Midbrain (tissue), 1 donor: ENCODE data around the gene WDR54.
"Not testable (repeated sequence)": the region's sequence is repeated elsewhere in the genome, so short reads cannot be mapped to it uniquely, and the experiment has no call there.

ENCODE experiments used
- DNase-seq: peaks from one replicate; lab custom pipeline; 2025; lab: John Stamatoyannopoulos, UW

The WDR54 gene

DNA sequence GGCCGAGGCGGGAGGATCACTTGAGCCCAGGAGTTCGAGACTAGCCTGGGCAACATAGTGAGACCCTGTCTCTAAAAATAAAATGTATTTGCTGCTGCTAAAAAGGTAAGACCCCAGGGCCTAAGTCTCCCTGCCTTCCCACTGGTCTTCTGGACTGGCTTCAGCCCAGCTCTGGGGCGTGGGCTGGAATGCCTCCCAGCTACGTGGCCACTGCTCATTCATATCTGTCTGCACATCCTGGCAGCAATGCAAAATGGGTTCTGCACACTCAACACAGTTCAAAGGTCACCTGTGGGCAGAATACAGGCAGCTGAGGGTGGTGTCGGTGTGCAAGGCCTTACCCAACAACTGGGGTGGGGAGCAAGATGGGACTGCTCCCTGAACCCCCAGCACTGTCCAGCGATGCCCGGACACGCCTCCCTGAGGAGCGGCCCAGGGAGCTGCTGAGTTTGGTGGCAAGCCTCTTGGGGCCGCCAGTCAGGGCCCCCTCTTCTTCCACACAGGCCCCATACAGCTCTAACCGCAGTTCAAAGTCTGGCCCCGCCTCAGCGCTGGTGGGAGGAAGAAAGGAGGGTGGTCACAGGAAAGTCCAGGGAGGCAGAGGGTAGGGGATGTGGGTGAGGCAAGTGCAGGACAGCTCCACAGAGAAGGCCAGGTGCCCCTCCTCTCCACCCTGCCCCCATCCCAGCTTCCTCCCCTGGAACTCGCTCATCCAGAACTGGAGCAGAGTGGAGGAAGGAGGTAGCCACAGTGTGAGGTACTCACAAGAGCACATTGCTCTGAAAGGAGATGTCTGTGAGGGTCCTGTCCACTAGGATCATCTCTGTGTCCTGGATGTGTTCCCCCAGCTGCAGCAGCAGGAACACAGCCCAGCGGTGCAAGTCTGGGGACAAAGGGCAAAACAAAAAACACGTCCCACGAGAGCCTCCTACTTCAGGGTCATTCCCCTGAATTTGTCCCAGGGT lies 8.2 kb downstream of the WDR54 start:
- DNase-seq: no peak

DNA sequence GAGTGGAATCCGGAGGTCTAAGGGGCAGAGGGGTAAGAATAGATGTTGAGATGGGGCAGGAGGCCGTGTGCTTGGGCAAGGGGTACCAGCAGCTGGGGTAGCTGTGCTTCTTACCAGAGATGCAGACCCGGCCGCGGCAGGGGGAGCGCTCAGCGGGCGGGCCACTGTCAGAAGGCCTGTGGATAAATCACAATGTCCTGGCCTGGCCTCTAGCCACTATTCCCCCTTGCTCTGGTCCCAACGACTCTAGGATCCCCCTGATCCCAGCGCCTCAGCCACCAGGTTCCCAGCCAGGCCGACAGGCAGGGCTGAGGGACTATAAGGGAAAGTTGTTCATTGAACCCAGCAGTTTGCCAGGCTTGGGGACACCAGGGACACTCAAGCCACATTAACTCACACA lies 9.0 kb downstream of the WDR54 start:
- no peak for DNase-seq

- DNase-seq: no peak
These were observed 14.7 kb downstream of the WDR54 start for GRCh38 chr2:74436111-74436805.

DNA sequence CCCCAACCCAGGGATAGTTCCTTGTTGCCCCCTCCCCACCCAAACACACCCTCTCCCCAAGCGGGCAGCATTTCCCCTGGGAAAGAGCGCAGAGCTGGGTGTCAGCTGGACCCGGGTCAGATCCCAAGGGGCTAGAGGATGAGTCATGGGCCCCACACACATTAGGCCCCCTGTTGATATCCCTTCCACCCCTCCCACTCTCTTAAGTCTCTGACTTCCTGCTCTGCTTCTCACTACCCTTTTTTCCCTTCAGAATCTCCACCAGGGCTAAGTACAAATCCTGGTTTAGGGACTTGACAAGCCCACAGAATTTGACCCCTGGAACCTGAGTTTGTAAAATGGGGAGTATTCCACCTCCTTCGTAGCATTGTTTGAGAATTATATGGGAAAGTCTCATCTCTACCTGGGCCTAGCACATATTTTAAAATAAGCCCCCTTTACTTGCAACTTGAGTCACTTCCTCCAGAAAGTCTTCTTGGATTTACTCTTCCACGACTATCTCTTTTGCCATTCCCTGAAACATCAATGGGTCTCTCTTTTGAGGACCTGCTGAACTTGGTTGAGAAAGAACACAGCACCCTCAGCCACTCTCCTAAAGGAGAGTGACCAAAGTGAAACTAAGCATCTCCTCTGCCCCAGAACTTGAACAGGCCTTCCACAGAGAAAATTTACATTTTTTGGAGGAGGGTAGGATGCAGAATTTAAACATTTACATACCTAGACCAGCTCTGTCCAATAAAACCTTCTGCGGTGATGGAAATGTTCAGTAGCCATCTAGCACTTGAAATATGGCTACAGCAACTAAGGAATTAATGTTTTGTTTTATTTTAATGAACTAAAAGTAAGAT lies 15.5 kb downstream of the WDR54 start:
- no peak for DNase-seq

DNA sequence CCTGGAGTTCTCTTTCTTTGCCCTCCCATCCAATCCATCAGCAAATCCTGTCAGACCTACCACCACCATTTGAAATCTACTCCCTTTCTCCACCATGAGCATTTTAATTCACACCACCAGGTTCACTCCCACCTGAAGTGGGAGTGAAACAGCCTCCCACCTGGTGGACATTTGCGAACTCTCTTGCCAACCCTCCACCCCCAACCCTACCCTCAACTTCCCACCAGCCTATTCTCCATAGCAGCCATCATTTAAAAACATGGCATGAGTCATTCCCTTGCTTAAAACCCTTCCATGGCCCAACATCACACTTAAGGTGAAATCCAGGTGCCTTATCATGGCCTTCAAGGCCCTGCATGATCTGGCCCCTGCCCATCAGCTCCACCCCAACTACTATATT lies 16.7 kb downstream of the WDR54 start:
- no peak for DNase-seq

DNA sequence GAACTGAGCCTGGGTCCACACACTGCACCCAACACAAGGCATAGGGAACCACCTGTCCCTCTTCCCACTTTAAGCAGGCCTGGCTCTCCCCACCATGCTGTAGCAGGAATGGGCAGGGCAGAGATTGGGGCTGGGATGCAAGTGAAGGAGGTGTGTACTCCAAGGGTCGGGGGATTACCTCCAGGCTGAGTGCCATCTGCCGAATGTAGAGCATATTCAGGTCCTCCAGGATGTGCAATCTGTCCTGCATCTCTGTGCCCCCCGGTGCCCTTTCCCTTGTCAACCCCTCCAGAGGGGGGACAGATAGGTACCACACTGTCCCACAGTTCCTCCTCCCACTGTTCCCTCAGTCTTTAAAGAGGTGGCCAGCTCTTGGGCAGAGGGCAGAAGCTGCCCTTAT lies 17.8 kb downstream of the WDR54 start:
- DNase-seq: peak; percentile 60

DNA sequence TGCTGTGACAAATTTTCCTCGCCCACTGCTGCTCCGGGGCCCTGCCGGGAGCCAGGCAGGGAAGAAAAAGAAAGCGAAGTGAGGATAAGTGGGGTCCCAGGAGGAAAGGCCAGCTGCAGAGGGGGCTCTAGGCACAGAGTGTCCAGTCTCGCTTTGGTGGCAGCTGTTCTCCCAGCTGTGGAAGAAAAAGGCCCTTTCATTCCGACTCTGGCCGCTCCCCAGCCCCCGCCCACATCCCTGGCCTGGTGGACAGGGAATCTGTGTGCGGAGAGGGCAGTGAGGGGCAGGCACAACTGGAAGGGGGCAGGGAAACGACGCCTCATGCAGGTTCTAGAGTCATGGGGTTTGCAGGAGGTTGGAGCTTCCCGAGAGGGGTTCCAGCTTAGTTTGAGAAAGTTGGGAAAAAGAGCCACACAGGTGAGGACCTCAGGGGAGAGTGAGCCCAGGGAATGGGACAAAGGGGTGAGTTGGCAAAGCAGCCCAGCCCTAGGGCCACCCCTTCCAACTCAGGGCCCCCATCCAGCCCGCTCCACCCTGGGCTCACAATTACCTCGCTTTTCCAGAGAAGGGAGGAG lies 18.4 kb downstream of the WDR54 start:
- DNase-seq: peak; percentile 91

DNA sequence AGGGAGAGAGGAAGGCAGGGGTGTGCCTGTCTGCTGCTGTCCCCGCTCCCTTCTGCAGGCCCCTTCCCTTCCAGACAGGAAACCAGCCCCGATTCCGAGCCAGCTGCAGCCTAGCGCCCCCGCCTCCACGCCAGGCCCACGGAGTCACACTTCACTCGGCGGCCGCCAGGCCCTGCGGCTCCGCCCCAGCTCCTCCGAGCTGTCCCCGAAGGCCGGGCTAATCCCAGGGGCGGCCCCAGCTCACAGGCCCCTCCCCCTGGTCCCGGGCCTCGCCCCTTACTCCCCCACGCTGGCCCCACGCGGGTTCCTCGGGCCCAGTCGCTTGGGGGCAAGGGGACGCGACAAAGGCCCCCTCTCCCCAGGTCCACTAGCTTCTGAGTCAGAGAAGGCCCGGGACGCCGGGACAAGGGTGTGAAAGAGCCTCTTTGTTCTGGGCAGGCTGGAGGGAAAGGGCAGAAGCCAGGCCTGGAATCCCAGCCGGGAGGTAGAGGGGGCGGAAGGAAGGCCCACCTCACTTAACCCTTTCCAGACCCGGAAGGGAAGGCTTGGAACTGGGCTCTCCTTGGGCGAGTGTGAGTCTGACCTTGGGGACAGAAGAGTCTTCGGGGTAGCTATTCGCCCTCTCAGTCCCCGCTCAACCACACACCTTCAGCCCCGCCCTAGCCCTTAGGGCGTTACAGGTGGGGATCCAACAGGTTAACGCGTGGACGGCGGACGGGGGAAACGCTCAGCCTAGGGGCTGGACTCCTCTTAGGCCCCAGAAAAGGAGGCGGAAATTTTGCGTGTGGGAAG lies 19.0 kb downstream of the WDR54 start:
- peak; percentile 88 for DNase-seq

- no peak for DNase-seq
These were observed 19.7 kb downstream of the WDR54 start for GRCh38 chr2:74441170-74441689.

- DNase-seq: no peak
These were observed 20.4 kb downstream of the WDR54 start, which contains the start of gene RTKN for GRCh38 chr2:74441690-74442482. Gene RTKN (minus strand): TSS chr2:74441937. CDS start chr2:74441816, 121 bp downstream.

- DNase-seq: not testable (repeated sequence)
These were observed 21.2 kb downstream of the WDR54 start for GRCh38 chr2:74442483-74443297.

DNA sequence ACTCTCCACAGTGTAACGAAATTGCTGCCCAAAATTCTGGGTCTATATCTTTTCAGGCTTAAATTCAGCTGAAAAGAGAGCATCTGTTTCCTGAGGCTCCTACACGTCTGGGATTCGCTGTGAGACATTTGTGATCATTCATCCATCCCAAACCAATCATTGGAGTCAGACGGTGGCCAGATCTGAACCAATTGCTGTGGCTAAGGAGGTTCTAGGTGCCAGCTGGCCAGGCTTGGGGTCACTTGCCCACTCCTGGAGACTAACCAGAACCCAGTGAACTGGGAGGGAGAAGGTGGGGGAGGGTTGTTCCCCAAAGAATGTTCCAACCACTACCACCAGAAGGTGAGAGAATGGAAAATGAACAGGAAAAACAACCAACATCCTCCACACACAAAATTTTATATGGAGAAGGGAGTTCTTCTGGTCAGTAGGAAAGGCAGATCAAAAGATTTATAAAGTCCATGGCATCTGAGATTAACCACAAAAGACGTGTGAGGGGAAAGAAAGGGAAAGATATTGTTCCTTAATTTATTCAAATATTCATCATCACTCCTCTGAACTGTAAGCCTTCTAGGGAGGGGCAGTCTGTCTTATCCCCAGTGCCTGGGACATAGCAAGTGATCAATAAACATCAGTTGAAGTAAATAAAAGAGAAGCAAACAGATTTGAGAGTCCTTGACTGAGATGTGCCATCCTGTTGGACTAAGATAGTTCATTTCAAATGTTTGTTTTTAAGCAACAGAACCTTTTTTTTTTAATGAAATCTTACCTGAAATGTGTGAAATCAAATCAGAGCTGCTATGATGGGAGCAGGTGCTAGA lies 23.2 kb downstream of the WDR54 start:
- no peak for DNase-seq

DNA sequence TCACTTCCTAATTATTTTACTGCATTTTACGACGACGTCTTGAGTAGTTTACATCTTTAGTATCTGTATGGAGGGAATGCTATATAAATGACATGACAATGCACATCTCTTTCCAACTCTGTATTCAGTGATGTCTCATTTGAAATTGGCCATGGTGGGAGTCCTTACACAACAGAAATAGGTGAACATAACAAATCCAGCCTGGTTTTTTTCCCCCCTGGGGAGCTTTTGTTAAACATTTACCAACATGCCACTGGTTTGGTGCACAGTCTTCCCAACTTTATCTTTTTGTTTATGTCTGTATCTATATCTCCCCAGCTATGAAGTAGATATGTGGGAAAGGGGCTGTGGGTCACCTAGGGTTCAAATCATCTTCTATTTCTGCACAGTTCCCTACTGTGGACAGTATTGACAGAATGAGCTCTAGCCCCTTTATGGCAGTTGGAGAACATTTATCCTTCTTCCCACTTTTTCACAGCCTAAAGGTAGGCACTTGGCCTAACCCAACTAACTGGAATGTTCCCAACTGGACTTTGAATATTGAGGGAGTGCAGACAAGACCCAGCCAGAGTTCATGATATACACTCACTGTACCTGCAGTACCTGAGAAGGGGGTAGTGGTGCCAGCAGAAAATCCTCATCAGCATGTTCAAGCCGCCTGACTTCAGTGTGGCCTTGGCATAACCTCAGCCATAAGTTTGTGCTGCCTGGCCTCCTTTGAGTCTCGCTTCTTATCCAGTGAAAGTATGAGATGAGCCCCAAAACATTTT lies 25.9 kb downstream of the WDR54 start:
- no peak for DNase-seq

GRCh38 chr2:74448771-74449170 lies 27.2 kb downstream of the WDR54 start:
- no peak for DNase-seq

GRCh38 chr2:74450570-74451190 lies 29.1 kb downstream of the WDR54 start:
- DNase-seq: no peak

GRCh38 chr2:74454654-74455511 lies 33.4 kb downstream of the WDR54 start, which contains the start of gene INO80B:
Gene INO80B (plus strand): TSS chr2:74455087. CDS start chr2:74455117, 30 bp downstream.
- peak; percentile 98 for DNase-seq
